ENCODE results near the gene TMTC1. TPM values are rescaled to one million over a fixed set of nuclear protein-coding genes. Genes with fewer than 3 reads are reported as not detected.

TMTC1 gene
- total RNA-seq, 1 donor from 2014 or later = not detected

DNA sequence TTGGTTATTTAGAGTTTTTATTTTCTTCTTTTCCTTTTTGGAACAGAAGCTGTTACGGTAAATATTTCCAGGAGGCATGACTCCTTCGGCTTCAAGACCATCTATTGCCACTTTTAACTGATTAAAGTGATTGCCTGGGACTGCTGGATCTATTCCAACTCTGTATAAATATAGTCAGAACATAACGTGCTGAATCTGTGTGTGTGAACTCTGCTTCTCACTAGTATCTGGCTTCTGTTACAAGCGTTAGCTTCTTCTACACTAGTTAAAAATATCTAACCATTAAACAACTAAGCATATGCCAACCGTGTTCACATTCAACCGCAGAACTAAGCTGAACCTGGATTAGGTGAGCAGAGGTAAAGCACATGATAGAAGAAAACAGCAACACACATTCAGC lies 49.0 kb downstream of the TMTC1 start:
- no peak for ATAC-seq (ENCODE audit: low read depth)
- Mint-ChIP-seq H3K36me3 (ENCODE audit: low read depth) (no peaks in the 10 kb centered on the region), H3K27ac (no peak overlapping the region), H3K9me3 (no peaks in the 10 kb centered on the region), H3K27me3 (no peaks in the 10 kb centered on the region), H3K4me3 (no peak overlapping the region), H3K4me1 (no peaks in the 10 kb centered on the region)
- ChIA-PET CTCF (no interaction called here), POLR2A (no interaction called here)
- TF ChIP-seq, protein P1, sequence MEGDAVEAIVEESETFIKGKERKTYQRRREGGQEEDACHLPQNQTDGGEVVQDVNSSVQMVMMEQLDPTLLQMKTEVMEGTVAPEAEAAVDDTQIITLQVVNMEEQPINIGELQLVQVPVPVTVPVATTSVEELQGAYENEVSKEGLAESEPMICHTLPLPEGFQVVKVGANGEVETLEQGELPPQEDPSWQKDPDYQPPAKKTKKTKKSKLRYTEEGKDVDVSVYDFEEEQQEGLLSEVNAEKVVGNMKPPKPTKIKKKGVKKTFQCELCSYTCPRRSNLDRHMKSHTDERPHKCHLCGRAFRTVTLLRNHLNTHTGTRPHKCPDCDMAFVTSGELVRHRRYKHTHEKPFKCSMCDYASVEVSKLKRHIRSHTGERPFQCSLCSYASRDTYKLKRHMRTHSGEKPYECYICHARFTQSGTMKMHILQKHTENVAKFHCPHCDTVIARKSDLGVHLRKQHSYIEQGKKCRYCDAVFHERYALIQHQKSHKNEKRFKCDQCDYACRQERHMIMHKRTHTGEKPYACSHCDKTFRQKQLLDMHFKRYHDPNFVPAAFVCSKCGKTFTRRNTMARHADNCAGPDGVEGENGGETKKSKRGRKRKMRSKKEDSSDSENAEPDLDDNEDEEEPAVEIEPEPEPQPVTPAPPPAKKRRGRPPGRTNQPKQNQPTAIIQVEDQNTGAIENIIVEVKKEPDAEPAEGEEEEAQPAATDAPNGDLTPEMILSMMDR (IDR thresholded peaks at IDR 0.05) = no peak
- intact Hi-C loops (cut with micrococcal nuclease) = no loop called here
- no peak for DNase-seq

DNA sequence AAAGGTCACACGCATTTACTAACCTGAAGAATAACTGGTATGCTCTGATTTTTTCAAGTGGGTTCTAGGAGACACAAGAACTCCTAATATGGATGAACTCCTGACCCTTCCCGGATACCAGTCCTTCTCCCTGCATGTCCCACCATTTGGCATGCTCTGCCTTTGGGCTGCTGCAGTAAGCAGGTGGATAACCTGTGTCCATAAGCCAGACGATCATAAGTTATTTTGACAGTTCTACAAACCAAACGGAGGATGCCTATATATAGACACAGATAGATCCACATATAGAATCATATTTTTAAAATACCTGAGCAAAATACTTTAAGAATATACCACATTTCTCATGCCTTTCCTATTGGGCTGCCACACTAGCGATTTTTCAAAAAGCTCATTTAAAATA lies 49.4 kb downstream of the TMTC1 start:
- CTCF ChIA-PET = no interaction called here
- Mint-ChIP-seq H3K4me3 (no peak overlapping the region), H3K27ac (no peak overlapping the region), H3K27me3 (no peaks in the 10 kb centered on the region), H3K9me3 (no peaks in the 10 kb centered on the region), H3K36me3 (ENCODE audit: low read depth) (no peaks in the 10 kb centered on the region), H3K4me1 (no peaks in the 10 kb centered on the region)
- POLR2A ChIA-PET = no interaction called here
- TF ChIP-seq, protein P1 (IDR thresholded peaks at IDR 0.05) = no peak
- ATAC-seq (ENCODE audit: low read depth) (no peak), DNase-seq (no peak)
- intact Hi-C loops (cut with micrococcal nuclease) = no loop called here

DNA sequence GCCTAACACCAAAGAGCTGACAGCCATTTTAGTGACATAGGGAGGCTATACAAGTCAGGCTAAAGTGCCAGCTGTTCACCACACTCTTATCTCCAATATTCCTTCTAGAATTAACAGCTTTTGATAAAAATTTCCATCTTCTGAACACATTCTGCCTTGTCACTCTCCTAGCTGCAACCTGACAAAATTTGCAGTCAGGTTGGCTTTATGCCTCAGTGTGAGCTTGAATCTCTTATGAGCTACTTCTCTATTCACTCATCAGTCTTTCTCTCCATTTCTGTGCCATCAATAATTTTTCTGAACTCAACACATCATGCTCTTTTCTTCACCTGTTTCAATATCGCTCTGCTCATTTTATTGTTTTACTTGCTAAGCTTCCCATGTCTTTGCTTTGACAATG lies 50.2 kb downstream of the TMTC1 start:
- H3K36me3 Mint-ChIP-seq (ENCODE audit: low read depth) = no peaks in the 10 kb centered on the region
- TF ChIP-seq, protein P1 (IDR thresholded peaks at IDR 0.05) = no peak
- no peaks in the 10 kb centered on the region for H3K27me3 Mint-ChIP-seq
- no peak overlapping the region for H3K27ac Mint-ChIP-seq
- intact Hi-C loops (cut with micrococcal nuclease) = no loop called here
- H3K4me1 Mint-ChIP-seq = no peaks in the 10 kb centered on the region
- CTCF ChIA-PET = no interaction called here
- POLR2A ChIA-PET = no interaction called here
- peaks cover 2% of the 10 kb centered on the region for H3K9me3 Mint-ChIP-seq
- DNase-seq (no peak), ATAC-seq (ENCODE audit: low read depth) (no peak)
- no peak overlapping the region for H3K4me3 Mint-ChIP-seq

DNA sequence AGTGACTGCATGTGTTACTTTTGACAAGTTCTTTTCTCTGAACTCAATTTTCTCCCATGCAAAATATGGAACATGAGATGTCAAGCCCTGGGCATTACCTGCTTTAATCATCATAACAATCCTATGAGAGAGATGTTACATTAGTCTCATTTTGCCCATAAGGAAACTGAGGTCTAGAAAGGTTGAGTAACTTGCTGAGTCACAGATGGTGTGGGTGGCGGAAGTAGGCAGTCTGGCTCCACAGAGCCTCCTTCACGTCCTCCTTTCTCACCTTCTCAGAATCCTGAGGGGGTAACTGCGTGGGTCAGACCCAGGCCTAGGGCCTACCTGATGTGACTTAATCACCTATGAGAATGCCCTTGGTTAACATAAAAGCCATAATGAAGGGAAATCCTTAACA lies 50.7 kb downstream of the TMTC1 start:
- Mint-ChIP-seq H3K27me3 (no peaks in the 10 kb centered on the region), H3K9me3 (peaks cover 2% of the 10 kb centered on the region), H3K4me1 (no peaks in the 10 kb centered on the region), H3K27ac (no peak overlapping the region), H3K4me3 (no peak overlapping the region), H3K36me3 (ENCODE audit: low read depth) (no peaks in the 10 kb centered on the region)
- DNase-seq (no peak), ATAC-seq (ENCODE audit: low read depth) (no peak)
- TF ChIP-seq, protein P1 (IDR thresholded peaks at IDR 0.05) = no peak
- intact Hi-C loops (cut with micrococcal nuclease) = no loop called here
- ChIA-PET POLR2A (no interaction called here), CTCF (no interaction called here)

DNA sequence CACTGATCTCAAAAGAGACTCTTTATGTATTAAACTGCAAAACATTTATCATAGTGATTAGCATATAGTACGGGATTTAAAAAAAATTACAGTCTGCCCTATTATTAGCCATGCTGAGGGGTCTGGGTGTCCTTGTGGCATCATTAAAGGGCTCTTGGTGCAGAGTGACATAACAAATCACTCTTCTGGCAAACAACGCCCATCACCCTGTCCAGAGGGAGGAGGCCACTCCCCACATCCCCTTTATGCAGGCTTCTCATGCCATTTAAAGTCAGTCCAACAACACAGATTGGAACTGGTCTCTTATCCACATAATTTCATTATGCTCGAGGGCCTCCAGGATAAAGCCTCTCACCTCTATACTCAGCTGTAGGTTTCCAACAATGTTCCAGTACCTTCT lies 51.1 kb downstream of the TMTC1 start:
- no peak overlapping the region for H3K4me3 Mint-ChIP-seq
- no peak overlapping the region for H3K27ac Mint-ChIP-seq
- ChIA-PET POLR2A (no interaction called here), CTCF (no interaction called here)
- TF ChIP-seq, protein P1 (IDR thresholded peaks at IDR 0.05) = no peak
- no peak for ATAC-seq (ENCODE audit: low read depth)
- DNase-seq = no peak
- no peaks in the 10 kb centered on the region for H3K36me3 Mint-ChIP-seq (ENCODE audit: low read depth)
- intact Hi-C loops (cut with micrococcal nuclease) = no loop called here
- peaks cover 2% of the 10 kb centered on the region for H3K9me3 Mint-ChIP-seq
- H3K4me1 Mint-ChIP-seq = no peaks in the 10 kb centered on the region
- no peaks in the 10 kb centered on the region for H3K27me3 Mint-ChIP-seq
